ENCODE measurements around the gene ZNF408.

The ZNF408 gene

GRCh38 chr11:46724088-46724487, 23.3 kb downstream of the ZNF408 start:
- no peak overlapping the region for H3K4me3 ChIP-seq (ENCODE audit: control insufficient read depth in 1 of 7, extremely low read depth in 1 of 7, insufficient read depth in 4 of 7, low read depth in 2 of 7, low read length in 6 of 7)
- no peaks in the 10 kb centered on the region for H3K36me3 ChIP-seq (ENCODE audit: control insufficient read depth in 4 of 4, insufficient read depth in 4 of 4, low read length in 3 of 4)
- no peaks in the 10 kb centered on the region for H3K27me3 ChIP-seq (replicated peaks in 2 of 5; ENCODE audit: control insufficient read depth in 4 of 5, insufficient read depth in 5 of 5, low read length in 4 of 5)
- no peaks in the 10 kb centered on the region for H3K4me1 ChIP-seq (ENCODE audit: control extremely low read depth in 1 of 4, control insufficient read depth in 4 of 4, insufficient read depth in 4 of 4, low read length in 3 of 4)
- no peak overlapping the region for H3K27ac ChIP-seq (ENCODE audit: insufficient read depth in 1 of 2, low read depth in 1 of 2, low read length in 2 of 2, poor library complexity in 1 of 2, severe bottlenecking in 2 of 2)
- ChIA-PET POLR2A (no interaction called here), CTCF (no interaction called here)
- DNase-seq, result no peak
- H3K9me3 ChIP-seq (ENCODE audit: control extremely low read depth in 1 of 5, control insufficient read depth in 4 of 5, insufficient read depth in 2 of 5, low read depth in 1 of 5, low read length in 4 of 5), result no peaks in the 10 kb centered on the region
- 83% methylated on average over 8 of the region's 8 CpGs for WGBS (ENCODE audit: insufficient coverage)

GRCh38 chr11:46725338-46726205, 24.7 kb downstream of the ZNF408 start:
- WGBS (ENCODE audit: insufficient coverage), result over 99% methylated on average over 17 of the region's 19 CpGs
- no peaks in the 10 kb centered on the region for H3K9me3 ChIP-seq (ENCODE audit: control extremely low read depth in 1 of 5, control insufficient read depth in 4 of 5, insufficient read depth in 2 of 5, low read depth in 1 of 5, low read length in 4 of 5)
- no peaks in the 10 kb centered on the region for H3K4me1 ChIP-seq (ENCODE audit: control extremely low read depth in 1 of 4, control insufficient read depth in 4 of 4, insufficient read depth in 4 of 4, low read length in 3 of 4)
- H3K36me3 ChIP-seq (ENCODE audit: control insufficient read depth in 4 of 4, insufficient read depth in 4 of 4, low read length in 3 of 4), result no peaks in the 10 kb centered on the region
- ChIA-PET POLR2A (no interaction called here), CTCF (no interaction called here)
- no peak overlapping the region for H3K4me3 ChIP-seq (ENCODE audit: control insufficient read depth in 1 of 7, extremely low read depth in 1 of 7, insufficient read depth in 4 of 7, low read depth in 2 of 7, low read length in 6 of 7)
- H3K27me3 ChIP-seq (replicated peaks in 2 of 5; ENCODE audit: control insufficient read depth in 4 of 5, insufficient read depth in 5 of 5, low read length in 4 of 5), result no peaks in the 10 kb centered on the region
- no peak overlapping the region for H3K27ac ChIP-seq (ENCODE audit: insufficient read depth in 1 of 2, low read depth in 1 of 2, low read length in 2 of 2, poor library complexity in 1 of 2, severe bottlenecking in 2 of 2)
- DNase-seq, result no peak

GRCh38 chr11:46726206-46726862, 25.5 kb downstream of the ZNF408 start:
- no peaks in the 10 kb centered on the region for H3K27me3 ChIP-seq (replicated peaks in 2 of 5; ENCODE audit: control insufficient read depth in 4 of 5, insufficient read depth in 5 of 5, low read length in 4 of 5)
- no peak overlapping the region for H3K4me3 ChIP-seq (ENCODE audit: control insufficient read depth in 1 of 7, extremely low read depth in 1 of 7, insufficient read depth in 4 of 7, low read depth in 2 of 7, low read length in 6 of 7)
- POLR2A ChIA-PET, result no interaction called here
- H3K27ac ChIP-seq (ENCODE audit: insufficient read depth in 1 of 2, low read depth in 1 of 2, low read length in 2 of 2, poor library complexity in 1 of 2, severe bottlenecking in 2 of 2), result no peak overlapping the region
- WGBS (ENCODE audit: insufficient coverage), result 96% methylated on average over 26 of the region's 26 CpGs
- DNase-seq, result no peak
- CTCF ChIA-PET, result interaction anchor here (1.7 kb wide), 1 partner anchor 14 kb away, joined by 4 read pairs; no protein-coding TSS in a partner anchor
- H3K36me3 ChIP-seq (ENCODE audit: control insufficient read depth in 4 of 4, insufficient read depth in 4 of 4, low read length in 3 of 4), result no peaks in the 10 kb centered on the region
- H3K9me3 ChIP-seq (ENCODE audit: control extremely low read depth in 1 of 5, control insufficient read depth in 4 of 5, insufficient read depth in 2 of 5, low read depth in 1 of 5, low read length in 4 of 5), result no peaks in the 10 kb centered on the region
- no peaks in the 10 kb centered on the region for H3K4me1 ChIP-seq (ENCODE audit: control extremely low read depth in 1 of 4, control insufficient read depth in 4 of 4, insufficient read depth in 4 of 4, low read length in 3 of 4)

- no peak overlapping the region for H3K4me3 ChIP-seq (ENCODE audit: control insufficient read depth in 1 of 7, extremely low read depth in 1 of 7, insufficient read depth in 4 of 7, low read depth in 2 of 7, low read length in 6 of 7)
- H3K27ac ChIP-seq (ENCODE audit: insufficient read depth in 1 of 2, low read depth in 1 of 2, low read length in 2 of 2, poor library complexity in 1 of 2, severe bottlenecking in 2 of 2), result no peak overlapping the region
- ChIA-PET CTCF (interaction anchor here (0.5 to 1.7 kb wide), 3 partner anchors 9 to 374 kb away, joined by 3 to 4 read pairs (median 3); no protein-coding TSS in a partner anchor), POLR2A (interaction anchor here (0.5 to 0.7 kb wide), 2 partner anchors 9 to 13 kb away, joined by 3 read pairs; no protein-coding TSS in a partner anchor)
- no peaks in the 10 kb centered on the region for H3K27me3 ChIP-seq (replicated peaks in 2 of 5; ENCODE audit: control insufficient read depth in 4 of 5, insufficient read depth in 5 of 5, low read length in 4 of 5)
- H3K9me3 ChIP-seq (ENCODE audit: control extremely low read depth in 1 of 5, control insufficient read depth in 4 of 5, insufficient read depth in 2 of 5, low read depth in 1 of 5, low read length in 4 of 5), result no peaks in the 10 kb centered on the region
- H3K4me1 ChIP-seq (ENCODE audit: control extremely low read depth in 1 of 4, control insufficient read depth in 4 of 4, insufficient read depth in 4 of 4, low read length in 3 of 4), result no peaks in the 10 kb centered on the region
- DNase-seq, result no peak
- H3K36me3 ChIP-seq (ENCODE audit: control insufficient read depth in 4 of 4, insufficient read depth in 4 of 4, low read length in 3 of 4), result no peaks in the 10 kb centered on the region
- 98% methylated on average over 17 of the region's 17 CpGs for whole genome bisulfite sequencing (ENCODE audit: insufficient coverage)
These were observed 27.3 kb downstream of the ZNF408 start for GRCh38 chr11:46727952-46728658.

- ChIA-PET POLR2A (no interaction called here), CTCF (interaction anchor here (0.6 kb wide), 1 partner anchor 9 kb away, joined by 3 read pairs; no protein-coding TSS in a partner anchor)
- H3K27me3 ChIP-seq (replicated peaks in 2 of 5; ENCODE audit: control insufficient read depth in 4 of 5, insufficient read depth in 5 of 5, low read length in 4 of 5), result no peaks in the 10 kb centered on the region
- DNase-seq, result no peak
- no peak overlapping the region for H3K27ac ChIP-seq (ENCODE audit: insufficient read depth in 1 of 2, low read depth in 1 of 2, low read length in 2 of 2, poor library complexity in 1 of 2, severe bottlenecking in 2 of 2)
- 98% methylated on average over 4 of the region's 9 CpGs for WGBS (ENCODE audit: insufficient coverage)
- H3K4me1 ChIP-seq (ENCODE audit: control extremely low read depth in 1 of 4, control insufficient read depth in 4 of 4, insufficient read depth in 4 of 4, low read length in 3 of 4), result no peaks in the 10 kb centered on the region
- no peak overlapping the region for H3K4me3 ChIP-seq (ENCODE audit: control insufficient read depth in 1 of 7, extremely low read depth in 1 of 7, insufficient read depth in 4 of 7, low read depth in 2 of 7, low read length in 6 of 7)
- H3K9me3 ChIP-seq (ENCODE audit: control extremely low read depth in 1 of 5, control insufficient read depth in 4 of 5, insufficient read depth in 2 of 5, low read depth in 1 of 5, low read length in 4 of 5), result no peaks in the 10 kb centered on the region
- H3K36me3 ChIP-seq (ENCODE audit: control insufficient read depth in 4 of 4, insufficient read depth in 4 of 4, low read length in 3 of 4), result no peaks in the 10 kb centered on the region
These were observed 27.8 kb downstream of the ZNF408 start for GRCh38 chr11:46728659-46729040.

GRCh38 chr11:46729110-46730027, 28.5 kb downstream of the ZNF408 start:
- no peak overlapping the region for H3K4me3 ChIP-seq (ENCODE audit: control insufficient read depth in 1 of 7, extremely low read depth in 1 of 7, insufficient read depth in 4 of 7, low read depth in 2 of 7, low read length in 6 of 7)
- CTCF ChIA-PET, result interaction anchor here (0.6 kb wide), 1 partner anchor 8 kb away, joined by 3 read pairs; no protein-coding TSS in a partner anchor
- no peak overlapping the region for H3K27ac ChIP-seq (ENCODE audit: insufficient read depth in 1 of 2, low read depth in 1 of 2, low read length in 2 of 2, poor library complexity in 1 of 2, severe bottlenecking in 2 of 2)
- WGBS (ENCODE audit: insufficient coverage), result 96% methylated on average over 19 of the region's 24 CpGs
- no peaks in the 10 kb centered on the region for H3K9me3 ChIP-seq (ENCODE audit: control extremely low read depth in 1 of 5, control insufficient read depth in 4 of 5, insufficient read depth in 2 of 5, low read depth in 1 of 5, low read length in 4 of 5)
- no peak for DNase-seq
- POLR2A ChIA-PET, result no interaction called here
- H3K36me3 ChIP-seq (ENCODE audit: control insufficient read depth in 4 of 4, insufficient read depth in 4 of 4, low read length in 3 of 4), result no peaks in the 10 kb centered on the region
- H3K4me1 ChIP-seq (ENCODE audit: control extremely low read depth in 1 of 4, control insufficient read depth in 4 of 4, insufficient read depth in 4 of 4, low read length in 3 of 4), result no peaks in the 10 kb centered on the region
- no peaks in the 10 kb centered on the region for H3K27me3 ChIP-seq (replicated peaks in 2 of 5; ENCODE audit: control insufficient read depth in 4 of 5, insufficient read depth in 5 of 5, low read length in 4 of 5)

Data from common myeloid progenitor, CD34-positive (primary cell).